PC-3 (cell line): ENCODE measurements around the gene RBM26.

Experiments used
- CTCF ChIP-seq: fragments of 300-600 bp; sonication (generic); conservative IDR thresholded peaks from 2 replicates; pipeline ENCODE4 v1.5.1; 2017; ENCODE audit warnings: antibody characterized with exemption, low read depth, mild to moderate bottlenecking, low read length
- EZH2 ChIP-seq: fragments of 300-600 bp; sonication (generic); IDR thresholded peaks from one replicate; pipeline ENCODE4 v1.6.1; 2017; ENCODE audit warnings: antibody characterized with exemption, mild to moderate bottlenecking, low read length; ENCODE audit not compliant: unreplicated experiment
- EZH2phosphoT487 ChIP-seq: fragments of 300-600 bp; sonication (generic); IDR thresholded peaks from 2 replicates; pipeline ENCODE4 v1.6.1; 2018; ENCODE audit warnings: mild to moderate bottlenecking, antibody characterized with exemption, low read length, borderline replicate concordance

DNA sequence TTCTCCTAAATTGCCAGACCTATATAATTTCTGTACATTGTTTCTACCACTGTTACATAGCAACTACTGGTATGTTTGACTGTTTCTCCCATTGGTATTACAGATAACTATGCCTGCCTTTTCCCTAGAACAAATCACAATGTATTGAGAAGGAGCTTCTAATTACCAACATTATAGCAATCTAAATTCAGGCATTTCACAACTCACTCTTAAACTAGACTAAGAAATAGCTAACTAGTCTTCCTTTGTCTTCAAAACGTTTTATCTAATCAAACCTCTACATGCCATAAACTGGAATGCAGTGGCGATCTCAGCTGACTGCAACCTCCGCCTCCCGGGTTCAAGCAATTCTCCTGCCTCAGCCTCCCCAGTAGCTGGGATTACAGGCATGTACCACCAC lies 18.2 kb downstream of the RBM26 start:
- no peak for TF ChIP-seq CTCF
- TF ChIP-seq EZH2: no peak
- no peak for TF ChIP-seq EZH2phosphoT487
